Suprapubic skin (tissue), 4 donors: Measurements from ENCODE around the gene SLA2. TPM values are rescaled to one million over a fixed set of nuclear protein-coding genes. Genes with fewer than 3 reads are reported as not detected.
A peak's percentile ranks its signal among the peaks of the same experiment; 100 is the strongest.

ENCODE experiments used
- DNase-seq, 2 donors: peaks; one replicate each; pipeline ENCODE4 v3.0.0-alpha.2; 2019; ENCODE audit warnings: low spot score in 2 of 2
- H3K27ac ChIP-seq: fragments of 200-600 bp; sonication (generic); one replicate; pipeline ENCODE4 v1.5.1; 2019
- H3K27me3 ChIP-seq: fragments of 200-600 bp; sonication (generic); one replicate; pipeline ENCODE4 v1.5.1; 2019
- H3K36me3 ChIP-seq: fragments of 200-600 bp; sonication (generic); one replicate; pipeline ENCODE4 v1.5.1; 2019
- H3K4me1 ChIP-seq: fragments of 200-600 bp; sonication (generic); one replicate; pipeline ENCODE4 v1.5.1; 2019
- H3K4me3 ChIP-seq: fragments of 200-600 bp; sonication (generic); one replicate; pipeline ENCODE4 v1.5.1; 2019; ENCODE audit warnings: mild to moderate bottlenecking
- H3K9me3 ChIP-seq: fragments of 200-600 bp; sonication (generic); one replicate; pipeline ENCODE4 v1.5.1; 2019
- CTCF ChIP-seq, 2 donors: fragments of 200-600 bp in 1 of 2; fragments of 450-650 bp in 1 of 2; sonication (generic) in 1 of 2; IDR thresholded peaks; one replicate each; pipeline ENCODE4 v1.5.1; 2016 to 2019; ENCODE audit warnings: antibody characterized with exemption in 2 of 2, mild to moderate bottlenecking in 1 of 2, moderate library complexity in 1 of 2
- EP300 ChIP-seq: sonication (generic); formaldehyde crosslinking; IDR thresholded peaks from one replicate; pipeline ENCODE4 v1.6.1; 2017; ENCODE audit warnings: antibody characterized with exemption
- POLR2A ChIP-seq, 2 donors: fragments of 450-650 bp; IDR thresholded peaks; one replicate each; pipeline ENCODE4 v1.6.1; 2017; ENCODE audit warnings: antibody characterized with exemption in 2 of 2, mild to moderate bottlenecking in 2 of 2, moderate library complexity in 2 of 2
- POLR2AphosphoS5 ChIP-seq, 3 donors: sonication (generic); formaldehyde crosslinking; IDR thresholded peaks; one replicate each; pipeline ENCODE4 v1.6.1; 2017; ENCODE audit warnings: antibody characterized with exemption in 3 of 3
- whole genome bisulfite sequencing: methylation state at CpG from one replicate; pipeline ENCODE4 v1.1.5; 2018; 5-methylcytosine and 5-hydroxymethylcytosine counted together
- total RNA-seq, 4 donors: library from RNA; depleted of rRNA; stranded (reverse); fragments of >200 nt; gene quantifications; one replicate each; pipeline ENCODE4 v1.1.0, GENCODE V29; 2016

Gene SLA2
- total RNA-seq, 4 donors from 2014 or later = 0.30 to 0.97 TPM; not detected in 2

- peaks cover 25% of the 10 kb centered on the region for H3K4me1 ChIP-seq
- DNase-seq = no peak
- H3K27me3 ChIP-seq = no peaks in the 10 kb centered on the region
- no peak overlapping the region for H3K4me3 ChIP-seq
- H3K9me3 ChIP-seq = no peaks in the 10 kb centered on the region
- H3K36me3 ChIP-seq = peaks cover 35% of the 10 kb centered on the region
- no peak for TF ChIP-seq POLR2AphosphoS5 (IDR thresholded peaks at IDR 0.05)
- no peak for TF ChIP-seq CTCF (IDR thresholded peaks at IDR 0.05)
- TF ChIP-seq POLR2A (IDR thresholded peaks at IDR 0.05) = no peak
- no peak for TF ChIP-seq EP300
- H3K27ac ChIP-seq = no peak overlapping the region
- 98% methylated on average over 15 of the region's 15 CpGs for WGBS
Measured at GRCh38 chr20:36578356-36579041, 67.5 kb downstream of the SLA2 start.

GRCh38 chr20:36576081-36576445 is 69.9 kb downstream of the SLA2 start:
- Histone ChIP-seq H3K36me3 (peaks cover 22% of the 10 kb centered on the region), H3K27ac (no peak overlapping the region), H3K27me3 (no peaks in the 10 kb centered on the region), H3K9me3 (no peaks in the 10 kb centered on the region), H3K4me1 (peaks cover 33% of the 10 kb centered on the region), H3K4me3 (no peak overlapping the region)
- no peak for DNase-seq
- WGBS = 57% methylated on average over 1 of the region's 1 CpG
- TF ChIP-seq POLR2A (IDR thresholded peaks at IDR 0.05) = no peak
- TF ChIP-seq EP300 = no peak
- no peak for TF ChIP-seq POLR2AphosphoS5 (IDR thresholded peaks at IDR 0.05)
- TF ChIP-seq CTCF (IDR thresholded peaks at IDR 0.05) = no peak

- Histone ChIP-seq H3K4me1 (peaks cover 35% of the 10 kb centered on the region), H3K36me3 (peaks cover 9% of the 10 kb centered on the region), H3K9me3 (no peaks in the 10 kb centered on the region), H3K4me3 (peak overlapping the region; percentile 85), H3K27ac (peak overlapping the region; percentile 89), H3K27me3 (no peaks in the 10 kb centered on the region)
- DNase-seq = peak in 1 of 2 donors; percentile 81
- no peak for TF ChIP-seq CTCF (IDR thresholded peaks at IDR 0.05)
- no peak for TF ChIP-seq EP300
- no peak for TF ChIP-seq POLR2AphosphoS5 (IDR thresholded peaks at IDR 0.05)
- 0% methylated on average over 18 of the region's 69 CpGs for WGBS
Measured at GRCh38 chr20:36574366-36575135, 71.4 kb downstream of the SLA2 start.

DNA sequence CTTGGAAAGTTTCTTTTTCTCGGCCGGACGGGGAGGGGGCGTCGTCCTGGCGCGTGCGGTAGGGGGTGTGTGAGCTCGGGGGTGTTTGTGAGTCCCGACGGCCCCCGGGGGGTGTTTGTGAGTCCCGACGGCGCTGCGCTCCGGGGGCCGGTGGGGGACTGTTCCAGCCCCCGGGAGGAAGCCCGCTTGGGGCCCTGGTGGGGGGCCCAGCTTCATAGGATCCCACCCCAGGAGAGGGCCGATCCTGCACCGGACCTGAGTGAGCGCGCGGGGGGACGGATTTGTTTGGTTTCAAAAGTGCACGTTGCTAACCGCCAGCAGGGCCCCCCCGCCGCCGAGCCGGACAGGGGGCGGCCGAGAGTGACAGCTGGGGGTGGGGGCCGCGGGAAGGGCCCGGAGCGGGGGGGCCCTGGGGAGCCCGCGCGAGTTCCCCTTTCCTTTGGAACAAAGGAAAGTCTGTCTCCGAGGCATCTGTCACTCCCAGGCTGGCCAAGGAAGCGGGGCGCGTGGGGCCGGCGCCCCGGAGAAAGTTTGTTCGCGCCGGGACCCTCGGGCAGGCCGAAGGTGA is 72.1 kb downstream of the SLA2 start:
- no peaks in the 10 kb centered on the region for H3K9me3 ChIP-seq
- peaks cover 3% of the 10 kb centered on the region for H3K36me3 ChIP-seq
- TF ChIP-seq POLR2A (IDR thresholded peaks at IDR 0.05) = no peak
- no peak for TF ChIP-seq EP300
- peak overlapping the region; percentile 85 for H3K4me3 ChIP-seq
- H3K27ac ChIP-seq = peak overlapping the region; percentile 89
- H3K4me1 ChIP-seq = peaks cover 36% of the 10 kb centered on the region
- no peaks in the 10 kb centered on the region for H3K27me3 ChIP-seq
- peak; percentile 76 to 80 for DNase-seq
- WGBS = no CpG with 5 or more reads among the region's 53 CpGs

GRCh38 chr20:36573103-36573797 is 72.7 kb downstream of the SLA2 start, which contains the start of gene TGIF2:
TGIF2 (plus strand) TSS chr20:36573597; CDS start chr20:36578775, 5,178 bp downstream.
- no peak for TF ChIP-seq POLR2AphosphoS5 (IDR thresholded peaks at IDR 0.05)
- TF ChIP-seq CTCF (IDR thresholded peaks at IDR 0.05) = no peak
- no peak for TF ChIP-seq EP300
- TF ChIP-seq POLR2A (IDR thresholded peaks at IDR 0.05) = peak in 1 of 2 donors; percentile 14
- H3K4me1 ChIP-seq = peaks cover 36% of the 10 kb centered on the region
- WGBS = no CpG with 5 or more reads among the region's 80 CpGs
- H3K36me3 ChIP-seq = no peaks in the 10 kb centered on the region
- no peaks in the 10 kb centered on the region for H3K9me3 ChIP-seq
- DNase-seq = peak; percentile 90 to 91
- peak within 1 kb of the TSS; percentile 85 for H3K4me3 ChIP-seq
- no peaks in the 10 kb centered on the region for H3K27me3 ChIP-seq
- H3K27ac ChIP-seq = peak within 1 kb of the TSS; percentile 89
